DND-41 (cell line): Measurements from ENCODE around the gene RHOV.

Experiments used
- ATAC-seq: fragments of 200-7000 bp; cut with Tn5 transposase; 3 replicates; pipeline ENCODE4 v1.9.1; 2021; ENCODE audit warnings: low read depth; ENCODE audit not compliant: insufficient read depth
- DNase-seq: peaks from one replicate; pipeline ENCODE4 v3.0.0-alpha.2; 2020
- H2AFZ ChIP-seq: 2 replicates; pipeline ENCODE4 v1.6.0; 2012; ENCODE audit warnings: low read depth, low read length
- H3K27ac ChIP-seq: 2 replicates; pipeline ENCODE4 v1.5.1; 2012; ENCODE audit warnings: low read length, inconsistent platforms
- H3K27me3 ChIP-seq: fragments of 200-600 bp; sonication (generic); 2 replicates; pipeline ENCODE4 v1.6.0; 2012; ENCODE audit warnings: low read length, mild to moderate bottlenecking, inconsistent platforms; ENCODE audit not compliant: insufficient read depth, poor library complexity
- H3K36me3 ChIP-seq: 2 replicates; pipeline ENCODE4 v1.5.1; 2012; ENCODE audit warnings: low read length, inconsistent platforms; ENCODE audit not compliant: insufficient read depth
- H3K4me1 ChIP-seq: 2 replicates; pipeline ENCODE4 v1.5.1; 2012; ENCODE audit warnings: mild to moderate bottlenecking, low read length; ENCODE audit not compliant: insufficient read depth
- H3K4me2 ChIP-seq: 2 replicates; pipeline ENCODE4 v1.6.0; 2012; ENCODE audit warnings: mild to moderate bottlenecking, moderate library complexity, low read length, inconsistent platforms; ENCODE audit not compliant: insufficient read depth
- H3K4me3 ChIP-seq, 2 experiments: fragments of 200-600 bp in 1 of 2; shearing (Covaris generic) in 1 of 2; 2 replicates each; pipeline ENCODE4 v1.5.1; 2012 to 2016; ENCODE audit warnings: inconsistent platforms in 2 of 2, low read length in 2 of 2, mild to moderate bottlenecking in 2 of 2, low read depth in 1 of 2, moderate library complexity in 1 of 2
- H3K79me2 ChIP-seq: 2 replicates; pipeline ENCODE4 v1.6.0; 2012; ENCODE audit warnings: low read length, inconsistent platforms; ENCODE audit not compliant: insufficient read depth
- H3K9ac ChIP-seq: 2 replicates; pipeline ENCODE4 v1.6.0; 2012; ENCODE audit warnings: low read depth, mild to moderate bottlenecking, inconsistent platforms, low read length, moderate library complexity
- H3K9me3 ChIP-seq: 2 replicates; pipeline ENCODE4 v1.5.1; 2012; ENCODE audit warnings: low read length, moderate library complexity, mild to moderate bottlenecking, inconsistent platforms; ENCODE audit not compliant: insufficient read depth, severe bottlenecking
- H4K20me1 ChIP-seq: 2 replicates; pipeline ENCODE4 v1.6.0; 2012; ENCODE audit warnings: low read length; ENCODE audit not compliant: insufficient read depth
- CTCF ChIP-seq: IDR thresholded peaks from 2 replicates; pipeline ENCODE4 v1.5.1; 2012; ENCODE audit warnings: borderline replicate concordance, low read length, moderate library complexity, mild to moderate bottlenecking; ENCODE audit not compliant: poor library complexity, severe bottlenecking; ENCODE audit errors: extremely low read depth
- EZH2 ChIP-seq: IDR thresholded peaks from 3 replicates; pipeline ENCODE4 v1.6.1; 2012; ENCODE audit warnings: borderline replicate concordance, low read depth, mild to moderate bottlenecking, moderate library complexity, low read length, inconsistent platforms; ENCODE audit not compliant: severe bottlenecking

Gene RHOV

GRCh38 chr15:40886586-40886985 lies 12.6 kb upstream of the RHOV start:
- no peak overlapping the region for H3K4me2 ChIP-seq
- ATAC-seq (no peak), DNase-seq (no peak)
- H4K20me1 ChIP-seq = no peaks in the 10 kb centered on the region
- no peak overlapping the region for H3K4me3 ChIP-seq
- no peaks in the 10 kb centered on the region for H3K36me3 ChIP-seq
- no peaks in the 10 kb centered on the region for H3K4me1 ChIP-seq
- no peak overlapping the region for H3K9ac ChIP-seq
- no peak overlapping the region for H3K27ac ChIP-seq
- H2AFZ ChIP-seq = peak overlapping the region; percentile 52
- no peak for TF ChIP-seq EZH2
- TF ChIP-seq CTCF = no peak
- no peaks in the 10 kb centered on the region for H3K27me3 ChIP-seq
- H3K79me2 ChIP-seq = no peaks in the 10 kb centered on the region
- H3K9me3 ChIP-seq = no peaks in the 10 kb centered on the region

- Histone ChIP-seq H2AFZ (no peak overlapping the region), H3K79me2 (no peaks in the 10 kb centered on the region), H3K4me2 (no peak overlapping the region), H3K4me3 (no peak overlapping the region), H3K9ac (no peak overlapping the region), H4K20me1 (no peaks in the 10 kb centered on the region), H3K27me3 (no peaks in the 10 kb centered on the region), H3K9me3 (no peaks in the 10 kb centered on the region), H3K36me3 (no peaks in the 10 kb centered on the region), H3K27ac (no peak overlapping the region), H3K4me1 (no peaks in the 10 kb centered on the region)
- DNase-seq = no peak
- no peak for TF ChIP-seq CTCF
- no peak for TF ChIP-seq EZH2
- ATAC-seq = no peak
Observed at GRCh38 chr15:40881351-40881750, 7.3 kb upstream of the RHOV start.

GRCh38 chr15:40879609-40880008 lies 5.6 kb upstream of the RHOV start:
- ATAC-seq (no peak), DNase-seq (no peak)
- Histone ChIP-seq H3K27ac (no peak overlapping the region), H2AFZ (no peak overlapping the region), H3K4me1 (peaks cover under 1% of the 10 kb centered on the region; the same call in 1 of the 2 replicates), H3K27me3 (peaks cover 3% of the 10 kb centered on the region), H3K9me3 (no peaks in the 10 kb centered on the region), H3K9ac (no peak overlapping the region), H4K20me1 (no peaks in the 10 kb centered on the region), H3K4me3 (no peak overlapping the region), H3K36me3 (no peaks in the 10 kb centered on the region), H3K4me2 (no peak overlapping the region), H3K79me2 (no peaks in the 10 kb centered on the region)
- TF ChIP-seq EZH2 = no peak
- no peak for TF ChIP-seq CTCF

GRCh38 chr15:40878785-40879184 lies 4.8 kb upstream of the RHOV start:
- TF ChIP-seq CTCF (no peak), EZH2 (no peak)

More at GRCh38 chr15:40878785-40879184, 4.8 kb upstream of the RHOV start:
- no peak overlapping the region for H3K4me2 ChIP-seq
- no peaks in the 10 kb centered on the region for H3K9me3 ChIP-seq
- no peak overlapping the region for H2AFZ ChIP-seq
- H3K4me1 ChIP-seq = peaks cover 9% of the 10 kb centered on the region
- H3K27me3 ChIP-seq = peaks cover 11% of the 10 kb centered on the region
- ATAC-seq (no peak), DNase-seq (no peak)
- H3K9ac ChIP-seq = no peak overlapping the region
- H4K20me1 ChIP-seq = no peaks in the 10 kb centered on the region
- no peak overlapping the region for H3K27ac ChIP-seq
- H3K4me3 ChIP-seq = no peak overlapping the region
- H3K36me3 ChIP-seq = no peaks in the 10 kb centered on the region
- no peaks in the 10 kb centered on the region for H3K79me2 ChIP-seq
